K562 (cell line): ENCODE measurements around the gene MYO1D. TPM values are rescaled to one million over a fixed set of nuclear protein-coding genes. Genes with fewer than 3 reads are reported as not detected.
"Not testable (repeated sequence)": the region's sequence is repeated elsewhere in the genome, so short reads cannot be mapped to it uniquely, and the experiment has no call there.

ENCODE experiments used
- ATAC-seq: fragments of 200-7000 bp; cut with Tn5 transposase; 3 replicates; pipeline ENCODE4 v1.9.1; 2020; ENCODE audit warnings: moderate library complexity
- BruUV-seq: library from RNA; stranded (reverse); fragments of 400-500 nt; replicated peaks from 2 replicates; lab custom pipeline; 2021; lab: Mats Ljungman, UMichigan
- CTCF ChIA-PET: fragments of 300-600 bp; formaldehyde crosslinking; extraction: SDS; loops from one replicate; lab custom pipeline; 2021; ENCODE audit warnings: low intra/inter-chr PET ratio; lab: Yijun Ruan, JAX
- POLR2A ChIA-PET: fragments of 300-600, 350-650 bp; sonication (Branson Sonifier 250); formaldehyde crosslinking; extraction: SDS; loops from one replicate; lab custom pipeline; 2021; ENCODE audit warnings: antibody characterized with exemption, inconsistent platforms; lab: Yijun Ruan, JAX
- DNase-seq, 4 experiments: peaks; one replicate each; pipeline versions ENCODE4 v3.0.0 to v3.0.0-alpha.2; 2011 to 2018; ENCODE audit warnings: low spot score in 3 of 4, mixed read lengths in 3 of 4; ENCODE audit errors: extremely low read depth in 1 of 4
- FAIRE-seq: peaks from 2 replicates; lab custom pipeline; 2011; peaks lifted over from hg19 to GRCh38; lab: Jason Lieb, UNC
- H2AFZ ChIP-seq: 2 replicates; pipeline ENCODE4 v1.6.0; 2011; ENCODE audit warnings: low read depth, low read length, control low read depth, inconsistent platforms
- H3K27ac ChIP-seq: fragments of 200-600 bp; 3 replicates; pipeline ENCODE4 v1.8.0; 2011; ENCODE audit warnings: low read depth, mild to moderate bottlenecking, control low read depth, inconsistent platforms, low read length, moderate library complexity, mixed read lengths; ENCODE audit errors: extremely low read depth
- H3K27me3 ChIP-seq, 2 experiments: fragments of 300-600 bp in 1 of 2; 2 replicates in 1 of 2; 3 replicates in 1 of 2; pipeline versions ENCODE4 v1.6.0 to v1.8.0; 2011; ENCODE audit warnings: inconsistent platforms in 2 of 2, low read length in 2 of 2, mild to moderate bottlenecking in 1 of 2, mixed read lengths in 1 of 2, moderate library complexity in 1 of 2; ENCODE audit not compliant: control insufficient read depth in 2 of 2, insufficient read depth in 2 of 2
- H3K36me3 ChIP-seq: fragments of 300-600 bp; 3 replicates; pipeline ENCODE4 v1.8.0; 2011; ENCODE audit warnings: mild to moderate bottlenecking, low read length, inconsistent platforms; ENCODE audit not compliant: control insufficient read depth, insufficient read depth
- H3K4me1 ChIP-seq, 2 experiments: fragments of 200-600 bp in 1 of 2; replicated peaks in 1 of 2; 2 replicates in 1 of 2; 3 replicates in 1 of 2; pipeline versions ENCODE4 v1.5.1 to v1.8.0; 2011; ENCODE audit warnings: inconsistent platforms in 2 of 2, low read length in 2 of 2, mild to moderate bottlenecking in 1 of 2, mixed read lengths in 1 of 2, moderate library complexity in 1 of 2; ENCODE audit not compliant: control insufficient read depth in 2 of 2, insufficient read depth in 2 of 2
- H3K4me2 ChIP-seq: 2 replicates; pipeline ENCODE4 v1.6.1; 2011; ENCODE audit warnings: low read length, control low read depth, inconsistent platforms, mixed read lengths; ENCODE audit not compliant: insufficient read depth
- H3K4me3 ChIP-seq: fragments of 200-600 bp; sonication (generic), shearing (Covaris generic); 2 replicates; pipeline ENCODE4 v1.5.1; 2016; ENCODE audit warnings: control low read depth, inconsistent platforms
- H3K79me2 ChIP-seq: fragments of 200-600 bp; 3 replicates; pipeline ENCODE4 v1.8.0; 2011; ENCODE audit warnings: low read length, inconsistent platforms; ENCODE audit not compliant: control insufficient read depth, insufficient read depth
- H3K9ac ChIP-seq, 2 experiments: 2 replicates each; pipeline versions ENCODE4 v1.6.0 to v1.6.1; 2011; ENCODE audit warnings: low read depth in 2 of 2, low read length in 2 of 2, control low read depth in 1 of 2, inconsistent platforms in 1 of 2, mild to moderate bottlenecking in 1 of 2, mixed read lengths in 1 of 2; ENCODE audit not compliant: insufficient read depth in 1 of 2
- H3K9me1 ChIP-seq: one replicate; pipeline ENCODE4 v1.6.0; 2011; ENCODE audit warnings: inconsistent platforms, mild to moderate bottlenecking, low read length, moderate library complexity; ENCODE audit not compliant: control insufficient read depth, insufficient read depth
- H3K9me3 ChIP-seq: replicated peaks from 2 replicates; pipeline ENCODE4 v1.5.1; 2011; ENCODE audit warnings: low read depth, low read length, inconsistent platforms; ENCODE audit not compliant: control insufficient read depth, insufficient read depth
- H4K20me1 ChIP-seq: replicated peaks from 2 replicates; pipeline ENCODE4 v1.6.1; 2011; ENCODE audit warnings: low read length, inconsistent platforms, mixed read lengths; ENCODE audit not compliant: control insufficient read depth, insufficient read depth
- MEIS2 ChIP-seq: fragments of 450-650 bp; IDR thresholded peaks from 2 replicates; pipeline ENCODE4 v1.6.1; 2014; ENCODE audit warnings: mild to moderate bottlenecking; ENCODE audit not compliant: partially characterized antibody
- ZNF146 ChIP-seq: IDR thresholded peaks from one replicate; pipeline ENCODE4 v1.6.1; 2018; ENCODE audit warnings: missing compliant biosample characterization; ENCODE audit not compliant: unreplicated experiment
- WGBS: fragments of 100-300 bp; shearing (Covaris generic); methylation state at CpG from one replicate; pipeline ENCODE4 v1.1.6; 2016; ENCODE audit warnings: low coverage, mixed read lengths; ENCODE audit not compliant: insufficient coverage; ENCODE audit errors: missing lambda C conversion rate; 5-methylcytosine and 5-hydroxymethylcytosine counted together
- in situ Hi-C: fragments of 300-500 bp; cut with MboI; formaldehyde crosslinking; loops from 4 replicates; pipeline ENCODE4 v1.15.0; 2018; ENCODE audit warnings: inconsistent platforms, mixed read lengths
- intact Hi-C: fragments of 100-400 bp; cut with micrococcal nuclease; formaldehyde crosslinking; loops from 2 replicates; pipeline ENCODE4 v1.14.2; 2022
- polyA plus RNA-seq, 8 experiments: library from polyadenylated mRNA; depleted of rRNA in 4 of 8; stranded (reverse) in 5 of 8; unstranded in 3 of 8; fragments of >200 nt; fragmentation: Nextera tagmentation in 2 of 8; fragmentation: Illumina TruSeq in 1 of 8; extraction: Ambion mirVana in 2 of 8; extraction: Trizol in 1 of 8; gene quantifications; 2 replicates each; pipeline versions ENCODE4 v1.2.1 to v1.2.3, GENCODE V29; 2011 to 2014; ENCODE audit warnings: inconsistent platforms in 1 of 8, missing spikeins in 1 of 8
- total RNA-seq, 7 experiments: library from RNA; depleted of rRNA in 6 of 7; stranded (reverse); fragments of >200 nt in 6 of 7; fragmentation: Illumina TruSeq in 2 of 7; extraction: Trizol in 2 of 7; gene quantifications; 2 replicates each; pipeline versions ENCODE4 v1.2.1 to v1.2.3, GENCODE V29; 2011 to 2021; ENCODE audit warnings: low replicate concordance in 1 of 7

MYO1D gene
- total and polyA plus RNA-seq, 9 of the 15 experiments (the other 6 are each of a cell fraction or from before 2014, with no cell fraction given), result 2.1 to 71.2 (median 45.4) TPM

DNA sequence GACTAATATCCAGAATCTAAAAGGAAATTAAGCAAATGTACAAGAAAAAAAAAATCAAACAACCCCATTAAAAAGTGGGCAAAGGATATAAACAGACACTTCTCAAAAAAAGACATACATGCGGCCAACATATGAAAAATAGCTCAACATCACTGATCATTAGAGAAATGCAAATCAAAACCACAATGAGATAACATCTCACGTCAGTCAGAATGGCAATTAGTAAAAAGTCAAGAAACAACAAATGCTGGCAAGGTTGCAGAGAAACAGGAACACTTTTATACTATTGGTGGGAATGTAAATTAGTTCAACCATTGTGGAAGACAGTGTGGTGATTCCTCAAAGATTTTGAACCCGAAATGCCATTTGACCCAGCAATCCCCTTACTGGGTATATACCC is 162.0 kb downstream of the MYO1D start:
- H3K9me3 ChIP-seq, H3K9ac ChIP-seq, BruUV-seq, H3K79me2 ChIP-seq, H3K4me2 ChIP-seq, H3K4me1 ChIP-seq, intact Hi-C loops, DNase-seq, in situ Hi-C loops, H3K4me3 ChIP-seq, H3K9me1 ChIP-seq, FAIRE-seq, H4K20me1 ChIP-seq, ATAC-seq, CTCF ChIA-PET, H3K27ac ChIP-seq, H2AFZ ChIP-seq, H3K27me3 ChIP-seq, POLR2A ChIA-PET: not testable (repeated sequence)
- 78% methylated on average over 3 of the region's 3 CpGs for WGBS
- peaks cover 19% of the 10 kb centered on the region for H3K36me3 ChIP-seq
- peak; percentile 30 for TF ChIP-seq MEIS2

DNA sequence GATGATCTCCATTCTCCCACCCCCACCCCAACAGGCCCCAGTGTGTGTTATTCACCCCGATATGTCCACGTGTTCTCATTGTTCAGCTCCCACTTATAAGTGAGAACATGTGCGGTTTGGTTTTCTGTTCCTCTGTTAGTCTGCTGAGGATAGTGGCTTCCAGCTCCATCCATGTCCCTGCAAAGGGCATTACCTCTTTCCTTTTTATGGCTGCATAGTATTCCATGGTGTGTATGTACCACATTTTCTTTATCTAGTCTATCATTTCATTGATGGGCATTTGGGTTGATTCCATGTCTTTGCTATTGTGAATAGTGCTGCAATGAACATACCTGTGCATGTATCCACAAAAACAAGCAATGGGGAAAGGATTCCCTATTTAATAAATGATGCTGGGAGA is 162.7 kb downstream of the MYO1D start:
- CTCF ChIA-PET, H3K9me1 ChIP-seq, H4K20me1 ChIP-seq, H3K4me2 ChIP-seq, BruUV-seq, H2AFZ ChIP-seq, FAIRE-seq, H3K4me1 ChIP-seq, H3K9ac ChIP-seq, H3K4me3 ChIP-seq, H3K9me3 ChIP-seq, intact Hi-C loops, H3K27me3 ChIP-seq, H3K79me2 ChIP-seq, DNase-seq, in situ Hi-C loops, POLR2A ChIA-PET, ATAC-seq, H3K27ac ChIP-seq: not testable (repeated sequence)
- peaks cover 15% of the 10 kb centered on the region for H3K36me3 ChIP-seq
- WGBS, result 94% methylated on average over 3 of the region's 3 CpGs
- TF ChIP-seq ZNF146 (CRISPR knock-in tag), result peak; percentile 76
